Measurements from ENCODE around the gene CEP295NL. TPM values are rescaled to one million over a fixed set of nuclear protein-coding genes. Genes with fewer than 3 reads are reported as not detected.

CEP295NL gene
- total and polyA plus RNA-seq, 2 of the 8 experiments (the other 6 are each of a cell fraction or from before 2014, with no cell fraction given) = 0.06 to 2.0 TPM

GRCh38 chr17:78857266-78857665, 45.7 kb downstream of the CEP295NL start (continued):
- no peak for TF ChIP-seq CHD7 (IDR thresholded peaks at IDR 0.05; ENCODE audit: insufficient replicate concordance, low read length)
- no peak for TF ChIP-seq JUN (IDR thresholded peaks at IDR 0.05; ENCODE audit: low read depth, low read length)
- no peak for TF ChIP-seq PHF8 (conservative IDR thresholded peaks at IDR 0.05; ENCODE audit: low read depth, low read length)
- no peak for TF ChIP-seq BACH1 (IDR thresholded peaks at IDR 0.05; ENCODE audit: low read length)
- no peak for TF ChIP-seq HDAC2 (IDR thresholded peaks at IDR 0.05; ENCODE audit: borderline replicate concordance in 1 of 2, low read depth in 2 of 2, low read length in 2 of 2)
- no peak for TF ChIP-seq NANOG (IDR thresholded peaks at IDR 0.05; ENCODE audit: insufficient read depth, low read depth, low read length, poor library complexity, severe bottlenecking)
- TF ChIP-seq CBX8 (IDR thresholded peaks at IDR 0.05; ENCODE audit: borderline replicate concordance, low read depth, low read length) = no peak
- TF ChIP-seq NRF1 (IDR thresholded peaks at IDR 0.05; ENCODE audit: low read depth, low read length) = no peak
- TF ChIP-seq ASH2L (IDR thresholded peaks at IDR 0.05; ENCODE audit: low read length) = no peak
- TF ChIP-seq HDAC6 (IDR thresholded peaks at IDR 0.05; ENCODE audit: low read depth, low read length) = no peak
- TF ChIP-seq CTBP2 (IDR thresholded peaks at IDR 0.05; ENCODE audit: borderline replicate concordance, insufficient read depth, insufficient read length, low read length) = no peak
- no peak for TF ChIP-seq BCL11A (IDR thresholded peaks at IDR 0.05; ENCODE audit: low read depth in 2 of 2, low read length in 2 of 2)

Data from H1 (cell line).